K562 (cell line): Measurements from ENCODE around the gene TBL2. TPM values are rescaled to one million over a fixed set of nuclear protein-coding genes. Genes with fewer than 3 reads are reported as not detected.

Experiments used
- CXXC5 ChIP-seq: fragments of 250-450 bp; sonication (Bioruptor Pico); IDR thresholded peaks from 2 replicates; pipeline ENCODE4 v1.8.0; 2022; ENCODE audit warnings: inconsistent platforms, mild to moderate bottlenecking, moderate library complexity
- FOS ChIP-seq: IDR thresholded peaks from 3 replicates; pipeline ENCODE4 v1.6.1; 2011; ENCODE audit not compliant: insufficient read length; ENCODE audit errors: extremely low read depth
- FUS ChIP-seq: fragments of 200-400 bp; formaldehyde crosslinking; optimal IDR thresholded peaks from 2 replicates; pipeline ENCODE3; 2017; ENCODE audit warnings: low read depth, low read length
- HMGN3 ChIP-seq: IDR thresholded peaks from 2 replicates; pipeline ENCODE4 v1.6.1; 2011; ENCODE audit warnings: borderline replicate concordance, low read depth, mild to moderate bottlenecking, mixed read lengths, low read length; ENCODE audit not compliant: insufficient read length; ENCODE audit errors: extremely low read depth
- JUND ChIP-seq, 2 experiments: IDR thresholded peaks; 2 replicates in 1 of 2; 3 replicates in 1 of 2; pipeline ENCODE4 v1.6.1; 2011; ENCODE audit warnings: borderline replicate concordance in 2 of 2, low read depth in 2 of 2, low read length in 2 of 2, improper control_type of control experiment in 1 of 2, missing biosample characterization in 1 of 2, missing genetic modification characterization in 1 of 2, missing genetic modification reagents in 1 of 2
- SAP30 ChIP-seq: fragments of 200-600 bp; sonication (generic); IDR thresholded peaks from 2 replicates; pipeline ENCODE4 v1.6.1; 2012; ENCODE audit warnings: borderline replicate concordance, low read depth, mild to moderate bottlenecking, moderate library complexity, low read length, control low read depth, inconsistent platforms; ENCODE audit not compliant: insufficient read depth, poor library complexity, severe bottlenecking
- SMAD4 ChIP-seq: fragments of 250-450 bp; sonication (Bioruptor Pico); conservative IDR thresholded peaks from 2 replicates; pipeline ENCODE4 v1.8.0; 2021; ENCODE audit warnings: inconsistent platforms, mild to moderate bottlenecking, moderate library complexity
- TBL1XR1 ChIP-seq, 2 experiments: IDR thresholded peaks; 2 replicates each; pipeline ENCODE4 v1.6.1; 2012; ENCODE audit warnings: improper control_type of control experiment in 2 of 2, low read length in 2 of 2, mild to moderate bottlenecking in 1 of 2
- ZBTB1 ChIP-seq: sonication (generic); formaldehyde crosslinking; IDR thresholded peaks from 2 replicates; pipeline ENCODE4 v1.8.1; 2023; ENCODE audit warnings: missing genetic modification reagents, low read depth, mild to moderate bottlenecking, borderline replicate concordance
- ZNF24 ChIP-seq: fragments of 450-650 bp; IDR thresholded peaks from 2 replicates; pipeline ENCODE4 v1.6.1; 2016
- ZNF583 ChIP-seq: fragments of 250-450 bp; sonication (Bioruptor Pico); IDR thresholded peaks from 2 replicates; pipeline ENCODE4 v1.4.0; 2020
- ZNF780A ChIP-seq: fragments of 250-450 bp; sonication (Bioruptor Pico); IDR thresholded peaks from 2 replicates; pipeline ENCODE4 v1.5.0; 2021; ENCODE audit warnings: mild to moderate bottlenecking
- polyA plus RNA-seq, 8 experiments: library from polyadenylated mRNA; depleted of rRNA in 4 of 8; stranded (reverse) in 5 of 8; unstranded in 3 of 8; fragments of >200 nt; fragmentation: Nextera tagmentation in 2 of 8; fragmentation: Illumina TruSeq in 1 of 8; extraction: Ambion mirVana in 2 of 8; extraction: Trizol in 1 of 8; gene quantifications; 2 replicates each; pipeline versions ENCODE4 v1.2.1 to v1.2.3, GENCODE V29; 2011 to 2014; ENCODE audit warnings: inconsistent platforms in 1 of 8, missing spikeins in 1 of 8
- total RNA-seq, 7 experiments: library from RNA; depleted of rRNA in 6 of 7; stranded (reverse); fragments of >200 nt in 6 of 7; fragmentation: Illumina TruSeq in 2 of 7; extraction: Trizol in 2 of 7; gene quantifications; 2 replicates each; pipeline versions ENCODE4 v1.2.1 to v1.2.3, GENCODE V29; 2011 to 2021; ENCODE audit warnings: low replicate concordance in 1 of 7
- TF ChIP-seq, protein P1 (sequence below): sonication (generic); formaldehyde crosslinking; IDR thresholded peaks from 2 replicates; pipeline ENCODE4 v1.8.0; 2022; ENCODE audit warnings: mild to moderate bottlenecking, low read depth, missing genetic modification reagents
- TF ChIP-seq, protein P2 (sequence below): sonication (generic); formaldehyde crosslinking; IDR thresholded peaks from 2 replicates; pipeline ENCODE4 v1.8.1; 2023; ENCODE audit warnings: missing genetic modification reagents, mild to moderate bottlenecking, borderline replicate concordance
- TF ChIP-seq, protein P3 (sequence below): sonication (generic); formaldehyde crosslinking; IDR thresholded peaks from 2 replicates; pipeline ENCODE4 v1.8.0; 2022; ENCODE audit warnings: mild to moderate bottlenecking, missing genetic modification reagents

The TBL2 gene
- total and polyA plus RNA-seq, 9 of the 15 experiments (the other 6 are each of a cell fraction or from before 2014, with no cell fraction given), result 2.5 to 123 (median 49.2) TPM

DNA sequence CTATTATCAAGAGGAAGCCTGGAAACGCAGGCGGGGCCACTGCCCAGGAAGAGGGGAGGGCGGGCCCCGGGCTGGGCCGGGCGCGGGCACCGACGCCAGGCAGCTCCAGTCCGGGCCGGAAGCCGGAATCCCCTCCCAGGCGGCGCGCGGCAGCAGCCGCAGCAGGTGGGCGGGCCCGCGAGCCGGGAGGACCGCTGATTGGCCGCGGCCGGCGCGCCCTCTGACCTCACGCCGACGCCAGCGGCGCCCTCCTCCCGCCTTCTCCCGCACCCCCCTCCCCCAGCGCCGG is 21.3 kb downstream of the TBL2 start (continued):
- TF ChIP-seq SMAD4 (CRISPR knock-in tag) (no peak), JUND (IDR thresholded peaks at IDR 0.05; ENCODE audit: borderline replicate concordance, low read depth, low read length) (0 out of 2 replicates have a peak, but pooled peaks have one; percentile 2), JUND (tag; IDR thresholded peaks at IDR 0.05; ENCODE audit: borderline replicate concordance, low read depth, low read length) (peak; percentile 46; the same call in 1 of the 3 replicates), HMGN3 (peak; percentile 86), ZNF583 (CRISPR knock-in tag) (no peak), SAP30 (peak; percentile 40), CXXC5 (CRISPR knock-in tag) (no peak; the same call in 1 of the 2 replicates), FUS (peak; percentile 69), ZNF24 (no peak), TBL1XR1 (IDR thresholded peaks at IDR 0.05; ENCODE audit: low read length in 2 of 2) (no peak), FOS (peak; percentile 47), ZBTB1 (CRISPR knock-in tag) (0 out of 2 replicates have a peak, but pooled peaks have one; percentile 28), ZNF780A (CRISPR knock-in tag) (no peak)
- TF ChIP-seq, protein P1, sequence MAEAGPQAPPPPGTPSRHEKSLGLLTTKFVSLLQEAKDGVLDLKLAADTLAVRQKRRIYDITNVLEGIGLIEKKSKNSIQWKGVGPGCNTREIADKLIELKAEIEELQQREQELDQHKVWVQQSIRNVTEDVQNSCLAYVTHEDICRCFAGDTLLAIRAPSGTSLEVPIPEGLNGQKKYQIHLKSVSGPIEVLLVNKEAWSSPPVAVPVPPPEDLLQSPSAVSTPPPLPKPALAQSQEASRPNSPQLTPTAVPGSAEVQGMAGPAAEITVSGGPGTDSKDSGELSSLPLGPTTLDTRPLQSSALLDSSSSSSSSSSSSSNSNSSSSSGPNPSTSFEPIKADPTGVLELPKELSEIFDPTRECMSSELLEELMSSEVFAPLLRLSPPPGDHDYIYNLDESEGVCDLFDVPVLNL (CRISPR knock-in tag), result no peak
- TF ChIP-seq, protein P2, sequence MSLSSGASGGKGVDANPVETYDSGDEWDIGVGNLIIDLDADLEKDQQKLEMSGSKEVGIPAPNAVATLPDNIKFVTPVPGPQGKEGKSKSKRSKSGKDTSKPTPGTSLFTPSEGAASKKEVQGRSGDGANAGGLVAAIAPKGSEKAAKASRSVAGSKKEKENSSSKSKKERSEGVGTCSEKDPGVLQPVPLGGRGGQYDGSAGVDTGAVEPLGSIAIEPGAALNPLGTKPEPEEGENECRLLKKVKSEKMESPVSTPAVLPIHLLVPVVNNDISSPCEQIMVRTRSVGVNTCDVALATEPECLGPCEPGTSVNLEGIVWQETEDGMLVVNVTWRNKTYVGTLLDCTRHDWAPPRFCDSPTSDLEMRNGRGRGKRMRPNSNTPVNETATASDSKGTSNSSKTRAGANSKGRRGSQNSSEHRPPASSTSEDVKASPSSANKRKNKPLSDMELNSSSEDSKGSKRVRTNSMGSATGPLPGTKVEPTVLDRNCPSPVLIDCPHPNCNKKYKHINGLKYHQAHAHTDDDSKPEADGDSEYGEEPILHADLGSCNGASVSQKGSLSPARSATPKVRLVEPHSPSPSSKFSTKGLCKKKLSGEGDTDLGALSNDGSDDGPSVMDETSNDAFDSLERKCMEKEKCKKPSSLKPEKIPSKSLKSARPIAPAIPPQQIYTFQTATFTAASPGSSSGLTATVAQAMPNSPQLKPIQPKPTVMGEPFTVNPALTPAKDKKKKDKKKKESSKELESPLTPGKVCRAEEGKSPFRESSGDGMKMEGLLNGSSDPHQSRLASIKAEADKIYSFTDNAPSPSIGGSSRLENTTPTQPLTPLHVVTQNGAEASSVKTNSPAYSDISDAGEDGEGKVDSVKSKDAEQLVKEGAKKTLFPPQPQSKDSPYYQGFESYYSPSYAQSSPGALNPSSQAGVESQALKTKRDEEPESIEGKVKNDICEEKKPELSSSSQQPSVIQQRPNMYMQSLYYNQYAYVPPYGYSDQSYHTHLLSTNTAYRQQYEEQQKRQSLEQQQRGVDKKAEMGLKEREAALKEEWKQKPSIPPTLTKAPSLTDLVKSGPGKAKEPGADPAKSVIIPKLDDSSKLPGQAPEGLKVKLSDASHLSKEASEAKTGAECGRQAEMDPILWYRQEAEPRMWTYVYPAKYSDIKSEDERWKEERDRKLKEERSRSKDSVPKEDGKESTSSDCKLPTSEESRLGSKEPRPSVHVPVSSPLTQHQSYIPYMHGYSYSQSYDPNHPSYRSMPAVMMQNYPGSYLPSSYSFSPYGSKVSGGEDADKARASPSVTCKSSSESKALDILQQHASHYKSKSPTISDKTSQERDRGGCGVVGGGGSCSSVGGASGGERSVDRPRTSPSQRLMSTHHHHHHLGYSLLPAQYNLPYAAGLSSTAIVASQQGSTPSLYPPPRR, result no peak
- TF ChIP-seq, protein P3, sequence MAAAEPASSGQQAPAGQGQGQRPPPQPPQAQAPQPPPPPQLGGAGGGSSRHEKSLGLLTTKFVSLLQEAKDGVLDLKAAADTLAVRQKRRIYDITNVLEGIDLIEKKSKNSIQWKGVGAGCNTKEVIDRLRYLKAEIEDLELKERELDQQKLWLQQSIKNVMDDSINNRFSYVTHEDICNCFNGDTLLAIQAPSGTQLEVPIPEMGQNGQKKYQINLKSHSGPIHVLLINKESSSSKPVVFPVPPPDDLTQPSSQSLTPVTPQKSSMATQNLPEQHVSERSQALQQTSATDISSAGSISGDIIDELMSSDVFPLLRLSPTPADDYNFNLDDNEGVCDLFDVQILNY (CRISPR knock-in tag), result no peak
